ENCODE results near the gene PSMD13.
A peak's percentile ranks its signal among the peaks of the same experiment; 100 is the strongest.

PSMD13 gene

DNA sequence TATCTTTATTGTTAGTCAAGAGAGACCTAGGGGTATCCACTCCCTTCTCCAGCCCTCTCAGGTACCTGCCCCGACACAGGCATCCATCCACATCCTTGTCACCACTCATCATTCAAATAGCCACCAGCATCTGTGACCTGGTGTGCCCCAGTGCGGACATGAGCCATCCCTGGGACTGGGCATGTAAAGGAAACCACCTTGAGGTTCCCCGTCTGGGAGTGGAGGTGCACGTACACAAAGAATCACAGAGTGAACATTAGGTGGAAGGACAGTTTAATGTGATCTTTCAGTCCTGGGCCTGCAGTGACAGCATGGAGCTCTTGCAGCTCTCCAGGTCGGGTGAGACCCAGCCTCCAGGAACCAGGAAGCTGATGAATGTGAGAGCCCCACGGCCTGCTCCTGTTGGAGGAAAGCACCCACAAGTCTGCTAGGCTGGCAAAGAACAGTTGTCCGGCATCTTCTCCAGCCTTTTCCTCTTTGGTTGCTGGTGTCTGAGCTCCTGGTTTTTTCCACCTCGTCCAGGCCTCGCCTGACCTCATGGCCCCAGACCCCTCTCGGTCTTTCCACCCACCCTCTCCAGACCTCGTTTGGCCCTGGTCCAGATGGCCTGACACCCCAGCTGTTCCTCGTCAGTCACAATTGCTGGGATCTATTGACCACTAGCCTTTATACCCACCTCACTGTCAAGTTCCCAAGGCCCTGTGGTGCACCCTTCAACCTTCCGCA lies 16.5 kb downstream of the PSMD13 start:
- H3K4me3 ChIP-seq (ENCODE audit: control insufficient read depth, low read depth, low read length) = no peak overlapping the region
- TF ChIP-seq, protein P1, sequence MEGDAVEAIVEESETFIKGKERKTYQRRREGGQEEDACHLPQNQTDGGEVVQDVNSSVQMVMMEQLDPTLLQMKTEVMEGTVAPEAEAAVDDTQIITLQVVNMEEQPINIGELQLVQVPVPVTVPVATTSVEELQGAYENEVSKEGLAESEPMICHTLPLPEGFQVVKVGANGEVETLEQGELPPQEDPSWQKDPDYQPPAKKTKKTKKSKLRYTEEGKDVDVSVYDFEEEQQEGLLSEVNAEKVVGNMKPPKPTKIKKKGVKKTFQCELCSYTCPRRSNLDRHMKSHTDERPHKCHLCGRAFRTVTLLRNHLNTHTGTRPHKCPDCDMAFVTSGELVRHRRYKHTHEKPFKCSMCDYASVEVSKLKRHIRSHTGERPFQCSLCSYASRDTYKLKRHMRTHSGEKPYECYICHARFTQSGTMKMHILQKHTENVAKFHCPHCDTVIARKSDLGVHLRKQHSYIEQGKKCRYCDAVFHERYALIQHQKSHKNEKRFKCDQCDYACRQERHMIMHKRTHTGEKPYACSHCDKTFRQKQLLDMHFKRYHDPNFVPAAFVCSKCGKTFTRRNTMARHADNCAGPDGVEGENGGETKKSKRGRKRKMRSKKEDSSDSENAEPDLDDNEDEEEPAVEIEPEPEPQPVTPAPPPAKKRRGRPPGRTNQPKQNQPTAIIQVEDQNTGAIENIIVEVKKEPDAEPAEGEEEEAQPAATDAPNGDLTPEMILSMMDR (conservative IDR thresholded peaks at IDR 0.05; ENCODE audit: control insufficient read depth, insufficient read depth, low read depth, low read length) = no peak
- no peak for DNase-seq (ENCODE audit: low read depth)

DNA sequence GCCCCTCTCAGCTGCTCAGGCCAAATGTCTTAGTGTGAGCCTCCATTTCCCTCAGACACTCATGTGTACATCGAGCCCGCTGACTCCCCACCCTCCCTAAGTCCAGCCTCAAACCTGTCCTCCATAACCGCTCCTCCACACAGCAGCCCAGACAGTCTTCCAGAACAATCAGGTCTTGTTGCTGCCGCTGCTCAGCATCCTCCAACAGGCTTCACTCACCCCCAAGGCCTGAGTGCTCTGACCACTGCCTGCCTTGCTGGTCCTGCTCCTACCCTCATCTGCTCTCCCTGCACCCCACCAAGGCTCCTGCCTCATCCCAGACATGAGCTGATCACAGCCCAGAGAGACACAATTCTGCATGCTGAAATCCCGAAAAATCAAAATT lies 17.1 kb downstream of the PSMD13 start:
- TF ChIP-seq, protein P1 (conservative IDR thresholded peaks at IDR 0.05; ENCODE audit: control insufficient read depth, insufficient read depth, low read depth, low read length) = no peak
- DNase-seq (ENCODE audit: low read depth) = no peak
- no peak overlapping the region for H3K4me3 ChIP-seq (ENCODE audit: control insufficient read depth, low read depth, low read length)

- TF ChIP-seq, protein P1 (conservative IDR thresholded peaks at IDR 0.05; ENCODE audit: control insufficient read depth, insufficient read depth, low read depth, low read length) = no peak
- DNase-seq (ENCODE audit: low read depth) = peak; percentile 31
- no peak overlapping the region for H3K4me3 ChIP-seq (ENCODE audit: control insufficient read depth, low read depth, low read length)
Observed at GRCh38 chr11:255176-255575, 18.4 kb downstream of the PSMD13 start.

DNA sequence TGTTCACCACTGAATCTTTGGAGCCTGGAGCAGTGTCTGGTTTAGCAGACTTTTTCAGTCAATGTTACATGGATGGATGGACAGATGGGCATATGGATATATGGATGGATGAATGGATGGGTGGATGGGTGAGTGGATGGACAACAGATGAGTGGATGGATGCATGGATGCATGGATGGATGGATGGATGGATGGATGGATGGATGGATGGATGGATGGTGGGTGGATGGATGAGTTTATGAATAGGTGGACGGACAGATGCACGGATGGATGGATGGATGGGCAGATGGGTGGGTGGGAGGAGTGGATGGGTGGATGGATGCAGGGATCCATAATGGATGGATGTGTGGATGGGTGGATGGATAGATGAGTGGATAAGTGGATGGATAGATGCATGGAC lies 19.0 kb downstream of the PSMD13 start:
- TF ChIP-seq, protein P1 (conservative IDR thresholded peaks at IDR 0.05; ENCODE audit: control insufficient read depth, insufficient read depth, low read depth, low read length) = no peak
- no peak for DNase-seq (ENCODE audit: low read depth)

GRCh38 chr11:256952-257737 lies 20.4 kb downstream of the PSMD13 start:
- TF ChIP-seq, protein P1 (conservative IDR thresholded peaks at IDR 0.05; ENCODE audit: control insufficient read depth, insufficient read depth, low read depth, low read length) = no peak
- DNase-seq (ENCODE audit: low read depth) = no peak
- no peak overlapping the region for H3K4me3 ChIP-seq (ENCODE audit: control insufficient read depth, low read depth, low read length)

More for the DNA sequence above, 19.0 kb downstream of the PSMD13 start:
- H3K4me3 ChIP-seq (ENCODE audit: control insufficient read depth, low read depth, low read length) = no peak overlapping the region

DNA sequence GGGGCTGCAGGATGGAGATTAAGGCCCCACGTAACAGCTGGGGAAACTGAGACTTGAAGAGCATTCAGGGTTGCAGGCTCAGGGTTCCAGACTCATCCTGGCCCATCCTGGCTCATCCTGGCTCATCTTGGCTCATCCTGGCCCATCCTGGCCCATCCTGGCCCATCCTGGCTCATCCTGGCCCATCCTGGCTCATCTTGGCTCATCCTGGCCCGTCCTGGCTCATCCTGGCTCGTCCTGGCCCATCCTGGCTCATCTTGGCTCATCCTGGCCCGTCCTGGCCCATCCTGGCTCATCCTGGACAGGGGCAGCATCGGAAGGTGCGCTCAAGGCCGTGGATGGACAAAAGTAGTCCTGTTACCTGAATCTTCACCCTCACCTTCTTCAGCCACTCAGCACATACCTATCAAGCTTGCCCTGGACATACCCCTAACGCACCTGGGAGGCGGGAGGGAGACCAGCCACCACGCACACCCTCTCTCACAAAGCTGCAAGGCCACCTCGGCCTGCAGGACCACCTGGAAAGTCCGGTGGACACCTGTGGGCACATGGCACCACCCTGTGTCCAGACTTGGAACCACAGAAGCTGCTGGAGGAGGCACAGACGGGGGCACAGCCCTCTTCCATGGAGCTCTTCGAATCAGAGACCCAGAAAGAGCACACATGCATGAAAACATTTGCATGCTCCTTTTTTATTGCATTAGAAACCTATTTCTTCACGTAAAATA lies 21.2 kb downstream of the PSMD13 start:
- no peak overlapping the region for H3K4me3 ChIP-seq (ENCODE audit: control insufficient read depth, low read depth, low read length)
- TF ChIP-seq, protein P1 (conservative IDR thresholded peaks at IDR 0.05; ENCODE audit: control insufficient read depth, insufficient read depth, low read depth, low read length) = no peak
- DNase-seq (ENCODE audit: low read depth) = no peak

Measured in fibroblast of mammary gland (primary cell).